ENCODE results near the gene OSCP1. TPM values are rescaled to one million over a fixed set of nuclear protein-coding genes. Genes with fewer than 3 reads are reported as not detected.
A peak's percentile ranks its signal among the peaks of the same experiment; 100 is the strongest.

Gene OSCP1
- total and polyA plus RNA-seq, 2 experiments from 2014 or later: 2.2 to 2.6 TPM

GRCh38 chr1:36389261-36389660 lies 61.0 kb downstream of the OSCP1 start (continued):
- TF ChIP-seq, protein P1, sequence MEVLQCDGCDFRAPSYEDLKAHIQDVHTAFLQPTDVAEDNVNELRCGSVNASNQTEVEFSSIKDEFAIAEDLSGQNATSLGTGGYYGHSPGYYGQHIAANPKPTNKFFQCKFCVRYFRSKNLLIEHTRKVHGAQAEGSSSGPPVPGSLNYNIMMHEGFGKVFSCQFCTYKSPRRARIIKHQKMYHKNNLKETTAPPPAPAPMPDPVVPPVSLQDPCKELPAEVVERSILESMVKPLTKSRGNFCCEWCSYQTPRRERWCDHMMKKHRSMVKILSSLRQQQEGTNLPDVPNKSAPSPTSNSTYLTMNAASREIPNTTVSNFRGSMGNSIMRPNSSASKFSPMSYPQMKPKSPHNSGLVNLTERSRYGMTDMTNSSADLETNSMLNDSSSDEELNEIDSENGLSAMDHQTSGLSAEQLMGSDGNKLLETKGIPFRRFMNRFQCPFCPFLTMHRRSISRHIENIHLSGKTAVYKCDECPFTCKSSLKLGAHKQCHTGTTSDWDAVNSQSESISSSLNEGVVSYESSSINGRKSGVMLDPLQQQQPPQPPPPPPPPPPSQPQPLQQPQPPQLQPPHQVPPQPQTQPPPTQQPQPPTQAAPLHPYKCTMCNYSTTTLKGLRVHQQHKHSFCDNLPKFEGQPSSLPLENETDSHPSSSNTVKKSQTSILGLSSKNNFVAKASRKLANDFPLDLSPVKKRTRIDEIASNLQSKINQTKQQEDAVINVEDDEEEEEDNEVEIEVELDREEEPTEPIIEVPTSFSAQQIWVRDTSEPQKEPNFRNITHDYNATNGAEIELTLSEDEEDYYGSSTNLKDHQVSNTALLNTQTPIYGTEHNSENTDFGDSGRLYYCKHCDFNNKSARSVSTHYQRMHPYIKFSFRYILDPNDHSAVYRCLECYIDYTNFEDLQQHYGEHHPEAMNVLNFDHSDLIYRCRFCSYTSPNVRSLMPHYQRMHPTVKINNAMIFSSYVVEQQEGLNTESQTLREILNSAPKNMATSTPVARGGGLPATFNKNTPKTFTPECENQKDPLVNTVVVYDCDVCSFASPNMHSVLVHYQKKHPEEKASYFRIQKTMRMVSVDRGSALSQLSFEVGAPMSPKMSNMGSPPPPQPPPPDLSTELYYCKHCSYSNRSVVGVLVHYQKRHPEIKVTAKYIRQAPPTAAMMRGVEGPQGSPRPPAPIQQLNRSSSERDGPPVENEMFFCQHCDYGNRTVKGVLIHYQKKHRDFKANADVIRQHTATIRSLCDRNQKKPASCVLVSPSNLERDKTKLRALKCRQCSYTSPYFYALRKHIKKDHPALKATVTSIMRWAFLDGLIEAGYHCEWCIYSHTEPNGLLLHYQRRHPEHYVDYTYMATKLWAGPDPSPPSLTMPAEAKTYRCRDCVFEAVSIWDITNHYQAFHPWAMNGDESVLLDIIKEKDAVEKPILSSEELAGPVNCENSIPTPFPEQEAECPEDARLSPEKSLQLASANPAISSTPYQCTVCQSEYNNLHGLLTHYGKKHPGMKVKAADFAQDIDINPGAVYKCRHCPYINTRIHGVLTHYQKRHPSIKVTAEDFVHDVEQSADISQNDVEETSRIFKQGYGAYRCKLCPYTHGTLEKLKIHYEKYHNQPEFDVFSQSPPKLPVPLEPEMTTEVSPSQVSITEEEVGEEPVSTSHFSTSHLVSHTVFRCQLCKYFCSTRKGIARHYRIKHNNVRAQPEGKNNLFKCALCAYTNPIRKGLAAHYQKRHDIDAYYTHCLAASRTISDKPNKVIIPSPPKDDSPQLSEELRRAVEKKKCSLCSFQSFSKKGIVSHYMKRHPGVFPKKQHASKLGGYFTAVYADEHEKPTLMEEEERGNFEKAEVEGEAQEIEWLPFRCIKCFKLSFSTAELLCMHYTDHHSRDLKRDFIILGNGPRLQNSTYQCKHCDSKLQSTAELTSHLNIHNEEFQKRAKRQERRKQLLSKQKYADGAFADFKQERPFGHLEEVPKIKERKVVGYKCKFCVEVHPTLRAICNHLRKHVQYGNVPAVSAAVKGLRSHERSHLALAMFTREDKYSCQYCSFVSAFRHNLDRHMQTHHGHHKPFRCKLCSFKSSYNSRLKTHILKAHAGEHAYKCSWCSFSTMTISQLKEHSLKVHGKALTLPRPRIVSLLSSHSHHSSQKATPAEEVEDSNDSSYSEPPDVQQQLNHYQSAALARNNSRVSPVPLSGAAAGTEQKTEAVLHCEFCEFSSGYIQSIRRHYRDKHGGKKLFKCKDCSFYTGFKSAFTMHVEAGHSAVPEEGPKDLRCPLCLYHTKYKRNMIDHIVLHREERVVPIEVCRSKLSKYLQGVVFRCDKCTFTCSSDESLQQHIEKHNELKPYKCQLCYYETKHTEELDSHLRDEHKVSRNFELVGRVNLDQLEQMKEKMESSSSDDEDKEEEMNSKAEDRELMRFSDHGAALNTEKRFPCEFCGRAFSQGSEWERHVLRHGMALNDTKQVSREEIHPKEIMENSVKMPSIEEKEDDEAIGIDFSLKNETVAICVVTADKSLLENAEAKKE (CRISPR knock-in tag; IDR thresholded peaks at IDR 0.05): no peak
- TF ChIP-seq ZNF114 (CRISPR knock-in tag; IDR thresholded peaks at IDR 0.05): no peak

GRCh38 chr1:36387141-36387949 lies 62.9 kb downstream of the OSCP1 start:
- peak overlapping the region; percentile 58 for H3K4me3 ChIP-seq
- peak overlapping the region; percentile 82 for H3K4me2 ChIP-seq
- H3K4me3 Mint-ChIP-seq: peak overlapping the region; percentile 95
- H3K27me3 ChIP-seq (ENCODE audit: insufficient read depth): no peaks in the 10 kb centered on the region
- peaks cover 21% of the 10 kb centered on the region for H3F3A ChIP-seq (replicated peaks; ENCODE audit: low read depth)
- H3K36me3 Mint-ChIP-seq (ENCODE audit: low read depth): peaks cover 23% of the 10 kb centered on the region
- peaks cover 22% of the 10 kb centered on the region for H3K27me3 Mint-ChIP-seq (ENCODE audit: insufficient read depth, low read depth, poor library complexity)
- peak overlapping the region; percentile 98 for H3K27ac ChIP-seq (ENCODE audit: low read depth)
- no peak overlapping the region for H2AFZ ChIP-seq
- H3K79me2 ChIP-seq (replicated peaks; ENCODE audit: insufficient read depth): peaks cover 30% of the 10 kb centered on the region
- peak overlapping the region; percentile 100 for H3K27ac Mint-ChIP-seq
- peaks cover 18% of the 10 kb centered on the region for H4K20me1 ChIP-seq (replicated peaks; ENCODE audit: insufficient read depth)
- peaks cover 16% of the 10 kb centered on the region for H3K4me1 ChIP-seq (ENCODE audit: insufficient read depth)
- DNase-seq (ENCODE audit: low spot score): no peak
- no peak for ATAC-seq
- no peaks in the 10 kb centered on the region for H3K36me3 ChIP-seq (ENCODE audit: insufficient read depth)
- no peaks in the 10 kb centered on the region for H3K9me3 Mint-ChIP-seq
- H3K9me2 ChIP-seq (ENCODE audit: insufficient read depth): no peaks in the 10 kb centered on the region
- peaks cover 37% of the 10 kb centered on the region for H3K4me1 Mint-ChIP-seq
- TF ChIP-seq REST (IDR thresholded peaks at IDR 0.05; ENCODE audit: unreplicated experiment): no peak
- TF ChIP-seq, protein P2, sequence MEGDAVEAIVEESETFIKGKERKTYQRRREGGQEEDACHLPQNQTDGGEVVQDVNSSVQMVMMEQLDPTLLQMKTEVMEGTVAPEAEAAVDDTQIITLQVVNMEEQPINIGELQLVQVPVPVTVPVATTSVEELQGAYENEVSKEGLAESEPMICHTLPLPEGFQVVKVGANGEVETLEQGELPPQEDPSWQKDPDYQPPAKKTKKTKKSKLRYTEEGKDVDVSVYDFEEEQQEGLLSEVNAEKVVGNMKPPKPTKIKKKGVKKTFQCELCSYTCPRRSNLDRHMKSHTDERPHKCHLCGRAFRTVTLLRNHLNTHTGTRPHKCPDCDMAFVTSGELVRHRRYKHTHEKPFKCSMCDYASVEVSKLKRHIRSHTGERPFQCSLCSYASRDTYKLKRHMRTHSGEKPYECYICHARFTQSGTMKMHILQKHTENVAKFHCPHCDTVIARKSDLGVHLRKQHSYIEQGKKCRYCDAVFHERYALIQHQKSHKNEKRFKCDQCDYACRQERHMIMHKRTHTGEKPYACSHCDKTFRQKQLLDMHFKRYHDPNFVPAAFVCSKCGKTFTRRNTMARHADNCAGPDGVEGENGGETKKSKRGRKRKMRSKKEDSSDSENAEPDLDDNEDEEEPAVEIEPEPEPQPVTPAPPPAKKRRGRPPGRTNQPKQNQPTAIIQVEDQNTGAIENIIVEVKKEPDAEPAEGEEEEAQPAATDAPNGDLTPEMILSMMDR (conservative IDR thresholded peaks at IDR 0.05; ENCODE audit: low read depth in 2 of 2): no peak
